D721Med (cell line): Measurements from ENCODE around the gene TVP23A.

ENCODE experiments used
- DNase-seq: peaks from one replicate; pipeline ENCODE4 v3.0.0; 2011; ENCODE audit warnings: low spot score; ENCODE audit not compliant: insufficient read length
- FAIRE-seq: peaks from 2 replicates; lab custom pipeline; 2011; peaks lifted over from hg19 to GRCh38; lab: Jason Lieb, UNC
- TF ChIP-seq, protein P1 (sequence below): IDR thresholded peaks from 2 replicates; pipeline ENCODE4 v1.5.1; 2012; ENCODE audit warnings: mild to moderate bottlenecking, control low read depth; ENCODE audit not compliant: insufficient read depth; ENCODE audit errors: missing control alignments

The TVP23A gene

DNA sequence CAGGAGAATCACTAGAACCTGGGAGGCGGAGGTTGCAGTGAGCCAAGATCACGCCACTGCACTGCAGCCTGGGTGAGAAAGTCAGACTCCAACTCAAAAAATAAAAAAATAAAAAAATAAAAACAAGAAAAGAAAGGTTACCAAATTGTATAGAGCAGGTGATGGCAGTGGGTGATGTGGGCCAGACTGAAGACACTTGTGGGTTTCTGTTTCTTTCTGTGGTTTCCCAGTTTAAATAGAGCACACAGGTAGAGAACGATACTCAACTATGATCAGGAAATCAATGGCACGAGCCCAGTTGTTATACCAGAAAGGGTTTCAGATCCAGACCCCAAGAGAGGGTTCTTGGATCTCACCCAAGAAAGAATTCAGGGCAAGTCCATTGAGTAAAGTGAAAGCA lies 42.3 kb downstream of the TVP23A start:
- no peak for FAIRE-seq
- TF ChIP-seq, protein P1, sequence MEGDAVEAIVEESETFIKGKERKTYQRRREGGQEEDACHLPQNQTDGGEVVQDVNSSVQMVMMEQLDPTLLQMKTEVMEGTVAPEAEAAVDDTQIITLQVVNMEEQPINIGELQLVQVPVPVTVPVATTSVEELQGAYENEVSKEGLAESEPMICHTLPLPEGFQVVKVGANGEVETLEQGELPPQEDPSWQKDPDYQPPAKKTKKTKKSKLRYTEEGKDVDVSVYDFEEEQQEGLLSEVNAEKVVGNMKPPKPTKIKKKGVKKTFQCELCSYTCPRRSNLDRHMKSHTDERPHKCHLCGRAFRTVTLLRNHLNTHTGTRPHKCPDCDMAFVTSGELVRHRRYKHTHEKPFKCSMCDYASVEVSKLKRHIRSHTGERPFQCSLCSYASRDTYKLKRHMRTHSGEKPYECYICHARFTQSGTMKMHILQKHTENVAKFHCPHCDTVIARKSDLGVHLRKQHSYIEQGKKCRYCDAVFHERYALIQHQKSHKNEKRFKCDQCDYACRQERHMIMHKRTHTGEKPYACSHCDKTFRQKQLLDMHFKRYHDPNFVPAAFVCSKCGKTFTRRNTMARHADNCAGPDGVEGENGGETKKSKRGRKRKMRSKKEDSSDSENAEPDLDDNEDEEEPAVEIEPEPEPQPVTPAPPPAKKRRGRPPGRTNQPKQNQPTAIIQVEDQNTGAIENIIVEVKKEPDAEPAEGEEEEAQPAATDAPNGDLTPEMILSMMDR, result no peak
- DNase-seq, result no peak

DNA sequence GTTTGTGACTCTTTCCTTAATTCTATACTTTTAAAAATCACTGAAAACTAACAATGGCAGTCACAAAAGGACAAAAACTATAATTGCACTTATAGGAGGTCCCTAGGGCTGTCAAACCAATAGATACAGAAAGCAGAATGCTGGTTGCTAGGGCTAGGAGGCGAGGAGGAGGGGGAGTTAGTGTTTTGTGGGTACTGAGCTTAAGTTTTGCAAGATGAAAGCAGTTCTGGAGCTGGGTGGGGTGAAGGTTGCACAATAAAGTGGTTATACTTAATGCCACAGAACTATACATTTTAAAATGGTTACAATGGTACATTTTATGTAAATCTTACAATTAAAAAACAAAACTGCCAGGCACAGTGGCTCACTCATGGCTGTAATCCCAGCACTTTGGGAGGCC lies 47.7 kb downstream of the TVP23A start:
- TF ChIP-seq, protein P1, result no peak
- DNase-seq, result no peak
- FAIRE-seq, result no peak

DNA sequence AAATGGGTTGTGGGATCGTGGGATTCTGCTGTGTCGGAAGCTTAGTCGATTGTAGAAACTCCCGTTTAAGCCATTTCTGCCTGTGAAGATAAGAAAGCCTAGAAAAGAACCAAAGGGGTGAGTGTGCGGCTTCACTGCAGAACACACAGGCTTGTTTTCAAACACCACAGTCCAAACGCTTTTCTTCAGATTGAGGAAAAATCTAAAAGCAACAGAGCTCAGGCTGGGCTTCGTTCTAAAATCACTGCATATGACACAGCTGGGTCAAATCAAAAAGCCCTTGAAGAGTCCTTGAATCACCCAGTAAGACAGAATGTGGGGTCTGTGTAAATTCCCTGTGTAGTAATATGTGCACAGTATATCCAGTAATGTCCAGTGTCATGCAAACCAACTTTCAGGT lies 49.2 kb downstream of the TVP23A start:
- DNase-seq (no peak), FAIRE-seq (no peak)
- TF ChIP-seq, protein P1, result no peak

DNA sequence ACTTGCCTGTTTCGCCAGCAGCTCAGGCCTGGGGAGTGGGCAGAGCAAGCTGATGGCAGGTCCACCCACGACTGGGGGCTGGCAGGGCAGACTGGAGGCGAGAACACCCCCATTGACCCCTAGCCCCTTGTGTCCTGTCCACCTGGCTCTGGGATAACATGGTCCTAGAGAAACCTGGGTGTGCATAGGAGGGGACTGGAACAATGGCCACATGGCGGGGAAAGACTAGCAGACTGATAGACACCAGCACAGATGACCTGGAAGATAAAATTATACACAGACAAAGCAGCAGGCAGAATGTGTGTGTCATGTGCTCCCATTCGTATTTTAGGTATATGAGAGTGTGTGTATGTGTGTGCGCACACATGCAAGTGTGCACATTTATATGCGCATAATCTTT lies 51.5 kb downstream of the TVP23A start:
- DNase-seq (no peak), FAIRE-seq (no peak)
- TF ChIP-seq, protein P1, result no peak

DNA sequence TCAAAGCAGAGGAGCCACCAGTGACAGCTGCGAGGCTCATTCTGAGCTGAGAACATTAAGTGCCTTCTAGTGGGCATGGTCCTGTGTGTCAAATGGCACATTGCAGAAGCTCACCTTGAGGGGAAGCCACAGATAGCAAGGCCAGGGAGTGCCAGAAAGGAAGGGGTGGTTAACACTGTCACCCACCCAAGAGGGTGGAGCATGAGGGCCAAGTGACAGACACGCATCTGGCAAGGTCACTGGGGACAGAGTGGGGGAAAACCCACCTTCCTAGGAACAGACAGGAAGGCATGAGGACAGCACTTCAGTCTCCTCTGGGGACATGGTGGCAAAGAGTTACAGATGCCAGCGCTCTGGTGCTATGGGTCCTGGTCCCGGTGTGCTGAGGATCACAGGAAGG lies 52.8 kb downstream of the TVP23A start:
- TF ChIP-seq, protein P1, result no peak
- FAIRE-seq, result no peak
- DNase-seq, result no peak

DNA sequence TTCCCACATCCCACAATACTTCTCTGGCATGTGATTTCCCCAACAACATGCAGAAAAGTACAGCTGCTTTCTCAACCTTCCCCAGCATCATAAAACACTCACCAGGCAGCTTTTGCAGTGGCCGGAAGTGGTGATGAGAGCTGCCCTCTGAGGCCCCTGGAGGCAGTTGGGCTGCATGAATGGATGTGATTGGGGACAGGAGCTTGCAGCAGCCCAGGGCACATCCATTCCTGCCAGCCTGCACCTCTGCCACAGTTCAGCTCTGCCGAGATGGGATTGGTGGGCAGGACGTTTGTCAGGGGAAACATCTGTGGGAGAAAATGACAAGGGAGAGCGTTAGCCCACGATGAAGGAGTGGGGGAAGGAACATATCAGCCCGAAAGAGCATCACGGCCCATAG lies 55.1 kb downstream of the TVP23A start:
- FAIRE-seq (no peak), DNase-seq (no peak)
- TF ChIP-seq, protein P1, result no peak

DNA sequence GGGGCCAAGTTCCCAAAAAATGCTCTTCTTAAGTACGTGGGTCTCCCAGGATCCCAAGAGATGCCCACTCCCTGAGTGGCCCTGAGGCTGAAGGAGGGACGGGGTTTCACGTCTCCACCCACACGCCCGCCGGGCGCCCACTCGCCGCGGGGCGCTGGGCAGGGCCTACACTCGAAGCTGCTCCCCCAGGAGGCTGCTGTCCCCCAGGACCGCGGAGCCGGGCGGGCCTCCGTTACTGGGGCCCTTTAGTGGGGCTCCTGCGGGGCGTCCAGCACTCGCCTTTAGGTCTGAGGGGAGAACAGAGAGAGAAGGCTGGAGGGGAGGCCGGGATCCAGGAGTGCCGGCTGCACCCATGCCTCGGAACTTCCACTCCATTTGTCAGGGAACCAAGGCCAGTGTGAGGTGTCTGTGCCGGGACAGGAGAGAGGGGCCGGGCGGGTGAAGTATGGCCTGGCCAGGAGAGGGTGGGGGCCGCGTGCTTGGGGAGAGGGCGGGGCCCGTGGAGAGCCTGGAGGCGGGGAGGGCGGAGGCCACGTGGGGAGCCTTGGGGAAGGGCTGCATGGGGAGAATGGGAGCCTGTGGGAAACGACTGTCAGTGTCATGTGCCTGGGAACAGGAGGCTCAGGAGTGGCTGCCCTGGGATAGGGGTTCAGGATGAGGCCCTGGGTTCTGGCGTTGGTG lies 56.1 kb downstream of the TVP23A start:
- DNase-seq (no peak), FAIRE-seq (no peak)
- TF ChIP-seq, protein P1, result no peak
